Activated naive CD4-positive, alpha-beta T cell treated with anti-CD3 and anti-CD28 coated beads, Interleukin-2, amount 50 U/mL, for 16 hours (primary cell): Measurements from ENCODE around the gene CELF1.

Experiments used
- DNase-seq: peaks from one replicate; pipeline ENCODE4 v3.0.0-alpha.2; 2020

The CELF1 gene

DNA sequence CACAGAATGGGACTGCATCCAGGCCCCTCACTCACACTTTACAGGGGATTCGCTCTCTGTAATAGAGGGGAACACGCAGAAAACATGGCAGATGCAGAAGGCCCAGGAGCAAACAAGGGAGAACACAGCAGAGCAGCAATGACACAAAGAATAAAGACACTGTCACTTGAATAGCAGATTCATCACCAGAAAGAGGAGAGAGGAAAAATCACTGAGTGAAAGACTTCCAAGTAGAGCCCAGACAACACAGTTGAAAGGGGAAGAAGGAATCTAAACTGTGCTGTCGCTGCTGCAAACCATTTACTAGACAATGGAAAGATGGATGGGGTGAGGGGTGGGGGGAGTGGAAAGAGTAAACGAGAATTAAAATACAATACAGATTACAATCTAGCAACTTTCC, 75.2 kb downstream of the CELF1 start:
- no peak for DNase-seq

DNA sequence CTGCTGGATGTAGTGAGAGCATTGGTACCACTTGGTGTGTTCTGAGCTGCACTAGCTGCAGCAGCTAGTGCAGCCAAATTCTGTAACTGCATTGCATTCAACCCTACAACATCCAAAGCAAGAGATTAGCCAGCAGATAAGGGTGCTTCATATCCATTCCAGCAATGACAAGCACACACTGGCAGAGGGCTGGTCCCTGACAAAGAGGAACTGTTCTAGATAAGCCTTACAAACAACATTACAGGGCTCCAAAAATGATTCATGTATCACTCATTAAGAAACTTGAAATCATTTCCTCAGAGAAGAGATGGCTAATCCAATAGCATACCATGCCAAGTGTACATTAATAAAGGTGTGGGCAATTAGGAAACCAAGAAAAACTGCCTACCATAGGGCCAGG, 75.6 kb downstream of the CELF1 start:
- DNase-seq = no peak

DNA sequence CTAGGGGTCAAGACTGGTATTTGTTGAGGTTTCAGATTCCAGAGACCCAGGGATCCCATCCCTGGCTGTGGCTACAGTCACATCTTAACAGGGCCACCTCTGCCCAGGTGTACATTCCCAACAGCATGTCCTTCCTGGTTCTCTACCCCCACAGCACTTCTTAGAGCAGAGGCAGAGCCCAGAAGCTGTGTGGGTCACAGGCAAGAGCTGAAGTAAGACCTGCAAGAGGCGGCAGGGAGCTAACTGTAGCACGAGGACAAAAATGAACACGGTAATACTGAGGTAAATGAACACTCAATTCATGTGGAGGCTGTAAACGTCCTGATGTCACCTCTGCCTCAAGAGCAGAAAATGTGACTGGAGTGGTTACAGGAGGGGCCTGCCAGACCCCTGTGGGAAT, 82.3 kb downstream of the CELF1 start:
- no peak for DNase-seq

DNA sequence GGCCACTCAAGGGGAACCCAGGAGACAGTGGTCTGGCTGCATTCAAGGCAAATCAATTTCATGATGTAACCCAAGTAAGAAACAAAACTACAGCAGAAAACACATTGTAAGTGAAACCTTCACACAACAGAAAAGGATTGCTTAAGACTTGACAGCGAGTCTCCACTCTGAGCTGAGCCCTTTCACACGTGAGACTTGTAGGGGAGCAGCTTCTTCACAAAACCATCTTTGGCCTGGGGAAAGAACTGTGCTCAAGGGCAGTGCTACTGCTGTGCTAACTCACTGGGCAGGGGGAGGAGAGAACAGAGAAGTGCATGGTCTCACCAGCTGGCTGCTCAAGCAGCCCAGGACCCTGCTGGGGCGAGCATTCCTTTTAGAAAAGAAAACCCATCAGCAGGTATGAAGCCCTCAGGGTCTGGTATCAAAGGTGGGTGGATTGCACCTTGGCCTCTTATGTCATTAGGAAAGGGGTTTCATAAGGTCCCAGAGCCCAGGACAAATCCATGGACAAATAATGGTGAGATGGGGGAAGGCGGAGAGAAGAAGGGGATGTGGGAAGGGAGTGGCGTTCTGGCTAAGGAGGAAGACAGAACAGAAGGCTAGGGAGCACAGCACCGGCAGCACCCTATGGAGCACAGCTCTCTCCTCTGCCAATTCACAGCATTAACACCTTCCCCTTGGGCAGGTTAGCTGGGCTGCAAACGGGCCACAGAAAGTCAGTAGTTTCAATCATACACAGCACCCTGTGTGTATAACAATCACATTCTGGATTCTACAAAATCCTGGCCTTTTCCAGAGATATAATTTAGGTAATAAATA, 83.4 kb downstream of the CELF1 start:
- no peak for DNase-seq

DNA sequence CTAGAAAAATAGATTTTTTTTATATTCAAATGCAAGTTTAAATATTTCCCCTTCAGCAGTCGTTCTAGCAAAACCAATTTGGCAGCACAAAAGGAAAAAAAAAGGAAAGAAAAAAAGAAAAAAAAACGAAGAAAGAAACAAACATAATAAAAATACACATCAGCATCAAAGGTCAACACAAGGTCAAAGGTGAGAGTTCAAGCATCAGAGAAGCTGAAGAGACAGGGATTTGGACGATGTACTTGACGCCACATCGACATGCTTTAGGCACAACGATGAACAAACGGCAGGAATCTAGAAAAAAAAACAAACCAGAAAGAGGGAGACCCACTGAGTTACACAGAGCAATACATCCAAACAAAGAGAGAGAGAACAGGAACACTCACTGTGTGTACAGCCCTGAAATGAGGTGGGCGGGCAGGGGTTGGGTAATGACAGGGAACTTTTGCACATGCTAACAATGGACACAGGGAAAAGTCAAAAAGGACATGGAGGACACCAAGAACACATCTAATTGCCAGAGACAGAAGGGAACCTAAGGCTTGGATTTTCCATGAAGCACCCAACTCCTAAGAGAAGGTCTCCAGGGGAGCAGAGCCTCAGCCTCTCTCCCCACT, 84.2 kb downstream of the CELF1 start:
- DNase-seq = no peak

- no peak for DNase-seq
These were observed 85.6 kb downstream of the CELF1 start for GRCh38 chr11:47467357-47467756.

- DNase-seq = no peak
These were observed 86.2 kb downstream of the CELF1 start for GRCh38 chr11:47466701-47467250.

DNA sequence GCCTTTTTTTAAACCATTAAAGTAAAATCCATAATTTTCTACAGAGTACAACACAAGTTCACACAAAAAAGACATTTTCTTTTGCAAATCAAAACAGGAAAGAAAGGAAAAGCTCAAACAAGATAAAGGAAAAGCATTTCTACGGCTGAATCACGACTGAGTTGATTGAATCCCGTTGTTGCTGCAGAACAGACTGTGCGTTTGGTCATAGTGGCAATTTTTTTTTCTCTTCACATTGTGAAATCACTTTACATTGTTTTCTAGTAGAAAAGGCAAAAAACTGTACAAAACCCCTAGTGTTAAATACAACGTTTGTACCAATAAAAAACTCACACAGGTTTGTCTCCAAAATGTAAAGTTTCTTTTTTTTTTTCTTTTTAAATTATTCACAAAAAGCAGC, 86.7 kb downstream of the CELF1 start:
- DNase-seq = no peak

- DNase-seq = no peak
These were observed 88.4 kb downstream of the CELF1 start for GRCh38 chr11:47464483-47464882.

GRCh38 chr11:47461876-47462275, 91.1 kb downstream of the CELF1 start:
- DNase-seq = no peak

DNA sequence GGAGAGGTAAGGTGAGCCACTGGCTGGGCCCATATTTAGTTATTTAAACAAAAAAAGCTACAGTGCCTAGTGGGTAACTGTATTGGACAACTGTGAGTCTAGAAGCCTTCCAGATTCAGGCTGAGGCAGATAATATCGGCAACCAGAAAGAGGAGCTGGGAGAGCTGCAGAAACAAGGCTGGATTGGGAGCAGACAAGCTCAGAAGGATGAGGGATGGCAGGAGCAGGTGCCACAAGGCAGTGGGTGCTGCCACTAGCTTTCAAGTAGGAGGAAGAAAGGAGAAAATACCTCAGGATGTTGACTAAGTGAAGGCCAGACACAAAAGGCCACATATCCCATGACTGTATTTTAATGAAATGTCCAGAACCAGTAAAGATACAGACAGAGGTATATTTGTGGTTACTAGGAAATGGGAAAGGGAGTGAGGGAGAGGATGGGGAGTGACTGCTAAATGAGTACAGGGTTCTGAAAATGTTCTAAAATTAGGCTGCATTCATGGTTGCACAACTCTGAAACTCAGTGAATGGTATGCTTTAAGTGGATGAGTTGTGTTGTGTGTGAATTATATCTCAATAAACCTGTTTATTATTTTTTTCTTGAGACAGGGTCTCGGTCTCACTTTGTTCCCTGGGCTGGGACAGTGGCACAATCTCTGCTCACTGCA, 92.2 kb downstream of the CELF1 start:
- DNase-seq = no peak

DNA sequence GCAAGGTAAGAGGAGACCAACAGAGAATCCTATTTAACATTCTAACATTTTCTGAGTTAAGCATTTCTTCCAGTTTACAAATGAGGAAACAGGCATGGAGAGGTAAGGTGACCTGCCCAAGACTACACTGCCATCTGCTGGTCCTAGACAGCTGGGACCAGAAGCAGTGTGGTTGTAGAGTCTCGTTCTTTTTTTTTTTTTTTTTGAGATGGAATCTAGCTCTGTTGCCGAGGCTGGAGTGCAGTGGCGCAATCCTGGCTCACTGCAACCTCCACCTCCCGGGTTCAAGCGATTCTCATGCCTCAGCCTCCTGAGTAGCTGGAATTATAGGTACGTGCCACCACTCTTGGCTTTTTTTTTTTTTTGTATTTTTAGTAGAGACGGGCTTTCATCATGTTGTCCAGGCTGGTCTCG, 98.7 kb downstream of the CELF1 start:
- peak; percentile 65 for DNase-seq

DNA sequence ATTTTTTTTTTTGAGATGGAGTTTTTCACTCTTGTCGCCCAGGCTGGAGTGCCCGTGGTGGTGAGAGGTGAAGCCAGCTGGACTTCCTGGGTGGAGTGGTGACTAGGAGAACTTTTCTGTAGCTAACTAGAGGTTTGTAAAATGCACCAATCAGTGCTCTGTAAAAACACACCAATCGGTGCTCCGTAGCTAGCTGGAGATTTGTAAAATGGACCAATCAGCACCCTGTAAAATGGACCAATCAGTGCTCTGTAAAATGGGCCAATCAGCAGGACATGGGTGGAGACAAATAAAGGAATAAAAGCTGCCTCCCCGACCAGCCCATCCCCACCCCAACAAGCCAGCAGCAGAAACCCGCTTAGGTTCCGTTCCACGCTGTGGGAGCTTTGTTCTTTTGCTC, 99.6 kb downstream of the CELF1 start:
- DNase-seq = no peak

DNA sequence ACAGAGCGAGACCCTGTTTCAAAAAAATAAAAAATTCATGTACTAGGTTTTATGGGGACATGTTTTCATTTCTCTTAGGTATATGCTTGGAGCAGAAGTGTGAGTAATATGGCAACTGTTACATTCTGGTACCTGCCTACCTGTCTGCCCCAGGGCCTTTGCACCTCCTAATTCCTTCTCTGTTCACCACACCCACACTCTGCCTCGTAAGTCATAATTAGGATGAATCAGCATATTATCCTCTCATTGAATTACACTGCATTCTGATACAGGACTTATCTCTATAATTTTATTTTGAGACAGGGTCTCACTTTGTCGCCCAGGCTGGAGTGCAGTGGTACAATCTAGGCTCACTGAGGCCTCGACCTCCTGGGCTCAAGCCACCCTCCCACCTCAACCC, 100.9 kb downstream of the CELF1 start:
- no peak for DNase-seq

DNA sequence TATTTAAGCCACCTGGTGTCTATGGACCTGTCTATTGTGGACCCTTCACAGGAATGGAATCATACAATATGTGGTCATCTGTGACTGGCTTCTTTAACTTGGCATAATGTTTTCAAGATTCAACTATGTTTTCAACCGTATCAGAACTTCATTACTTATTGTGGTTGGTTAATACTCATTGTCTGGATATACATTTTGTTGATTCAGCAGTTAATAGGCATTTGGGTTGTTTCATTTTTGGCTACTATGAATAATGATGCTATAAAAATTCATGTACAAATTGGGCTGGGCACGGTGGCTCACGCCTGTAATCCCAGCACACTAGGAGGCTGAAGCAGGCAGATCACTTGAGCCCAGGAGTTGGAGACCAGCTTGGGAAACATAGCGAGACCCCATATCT, 101.5 kb downstream of the CELF1 start:
- no peak for DNase-seq

DNA sequence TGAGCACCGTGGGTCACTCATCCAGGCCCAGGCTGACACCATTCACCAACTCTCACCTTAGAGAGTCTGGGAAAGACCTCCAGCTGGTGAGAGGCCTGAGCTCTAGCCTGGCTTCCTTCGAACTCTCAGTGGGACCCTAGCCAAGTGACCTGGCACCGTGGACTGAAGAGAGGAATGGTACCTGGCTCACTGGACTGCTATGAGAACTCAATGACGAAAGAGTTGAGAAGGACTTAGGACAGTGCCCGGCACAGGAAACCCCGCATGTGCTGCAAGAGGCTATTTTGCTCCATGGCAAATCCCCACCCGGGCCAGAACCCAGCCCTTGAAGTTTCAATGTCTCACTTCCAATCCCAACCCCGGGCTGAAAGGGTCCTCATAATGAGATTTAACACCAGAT, 103.4 kb downstream of the CELF1 start:
- DNase-seq = no peak

GRCh38 chr11:47448566-47449427, 104.1 kb downstream of the CELF1 start, which contains the start of gene RAPSN:
RAPSN (minus strand) TSS chr11:47449136; CDS start chr11:47448964, 172 bp downstream.
- no peak for DNase-seq

DNA sequence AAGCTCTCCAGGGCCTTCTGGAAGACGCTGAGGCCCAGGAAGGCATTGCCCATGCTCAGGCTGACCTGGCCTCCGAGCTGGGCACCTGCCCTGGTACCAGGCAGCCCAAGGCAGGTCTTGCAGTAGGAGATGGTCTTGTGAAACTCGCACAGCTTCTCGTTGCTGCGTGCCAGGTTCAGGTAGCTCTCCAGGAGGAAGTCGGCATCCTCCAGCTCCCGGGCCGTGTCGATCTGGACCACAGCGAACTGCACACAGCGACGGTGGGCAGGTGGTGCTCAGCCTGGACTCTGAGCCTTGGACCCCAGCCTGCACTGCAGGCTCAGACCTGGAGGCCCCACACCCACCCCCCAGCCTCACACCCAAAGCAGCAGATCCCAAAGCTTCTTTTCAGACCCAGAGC, 105.0 kb downstream of the CELF1 start:
- no peak for DNase-seq

- no peak for DNase-seq
These were observed 106.1 kb downstream of the CELF1 start for GRCh38 chr11:47446833-47447232.

DNA sequence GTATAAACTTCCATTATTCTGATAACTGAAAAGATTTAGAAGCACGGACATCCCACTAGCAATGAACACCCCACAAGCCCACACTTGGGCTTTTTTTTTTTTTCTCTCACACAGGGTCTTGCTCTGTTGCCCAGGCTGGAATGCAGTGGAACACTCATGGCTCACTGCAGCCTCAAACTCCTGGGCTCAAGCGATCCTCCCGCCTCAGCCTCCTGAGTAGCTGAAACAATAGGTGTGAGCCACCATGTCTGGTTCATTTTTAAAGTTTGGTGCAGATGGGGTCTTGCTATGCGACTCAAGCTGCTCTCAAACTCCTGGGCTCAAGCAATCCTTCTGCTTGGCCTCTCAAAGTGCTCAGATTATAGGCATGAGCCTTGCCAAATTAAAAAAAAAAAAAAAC, 107.1 kb downstream of the CELF1 start:
- no peak for DNase-seq

GRCh38 chr11:47443817-47444216, 109.1 kb downstream of the CELF1 start:
- DNase-seq = no peak

GRCh38 chr11:47443028-47443700, 109.8 kb downstream of the CELF1 start:
- DNase-seq = no peak
